NCI-H2107 (cell line): Measurements from ENCODE around the gene YOD1.
A peak's percentile ranks its signal among the peaks of the same experiment; 100 is the strongest.

Source experiments
- DNase-seq: peaks from one replicate; lab custom pipeline; 2025; lab: John Stamatoyannopoulos, UW

The YOD1 gene

GRCh38 chr1:207072233-207072632, 21.2 kb upstream of the YOD1 start:
- no peak for DNase-seq

GRCh38 chr1:207071426-207071825, 20.4 kb upstream of the YOD1 start:
- DNase-seq = no peak

GRCh38 chr1:207070811-207071210, 19.8 kb upstream of the YOD1 start:
- no peak for DNase-seq

GRCh38 chr1:207069858-207070506, 19.0 kb upstream of the YOD1 start:
- DNase-seq = no peak

- DNase-seq = no peak
Observed at GRCh38 chr1:207069061-207069460, 18.1 kb upstream of the YOD1 start.

GRCh38 chr1:207067665-207068064, 16.7 kb upstream of the YOD1 start:
- DNase-seq = no peak

GRCh38 chr1:207067185-207067584, 16.2 kb upstream of the YOD1 start:
- DNase-seq = no peak

GRCh38 chr1:207064561-207064960, 13.6 kb upstream of the YOD1 start:
- DNase-seq = no peak

- DNase-seq = no peak
Observed at GRCh38 chr1:207063014-207063413, 12.0 kb upstream of the YOD1 start.

GRCh38 chr1:207062058-207062457, 11.1 kb upstream of the YOD1 start:
- DNase-seq = no peak

- no peak for DNase-seq
Observed at GRCh38 chr1:207060596-207060995, 9.6 kb upstream of the YOD1 start.

GRCh38 chr1:207059881-207060280, 8.9 kb upstream of the YOD1 start:
- no peak for DNase-seq

- peak; percentile 87 for DNase-seq
Observed at GRCh38 chr1:207058878-207059867, 8.2 kb upstream of the YOD1 start.

GRCh38 chr1:207058252-207058651, 7.2 kb upstream of the YOD1 start:
- DNase-seq = no peak

- no peak for DNase-seq
Observed at GRCh38 chr1:207056673-207057072, 5.7 kb upstream of the YOD1 start.

GRCh38 chr1:207055386-207056001, 4.5 kb upstream of the YOD1 start:
- no peak for DNase-seq

GRCh38 chr1:207054491-207054890, 3.5 kb upstream of the YOD1 start:
- no peak for DNase-seq

- DNase-seq = peak; percentile 100
Observed at GRCh38 chr1:207052911-207053769, 2.1 kb upstream of the YOD1 start, which contains the start of gene PFKFB2. TSS of gene PFKFB2 (plus strand) at chr1:207053275. CDS start at chr1:207054718, 1,443 bp downstream.

- DNase-seq = peak; percentile 95
Observed at GRCh38 chr1:207050480-207051190, 373 bp downstream of the YOD1 start.

GRCh38 chr1:207049974-207050391, 1.0 kb downstream of the YOD1 start:
- DNase-seq = peak; percentile 26

- no peak for DNase-seq
Observed at GRCh38 chr1:207049514-207049913, 1.5 kb downstream of the YOD1 start.
